ENCODE measurements around the gene DHTKD1. TPM values are rescaled to one million over a fixed set of nuclear protein-coding genes. Genes with fewer than 3 reads are reported as not detected.

DHTKD1 gene
- total and polyA plus RNA-seq, 2 experiments from 2014 or later, result 20.2 to 63.9 TPM

DNA sequence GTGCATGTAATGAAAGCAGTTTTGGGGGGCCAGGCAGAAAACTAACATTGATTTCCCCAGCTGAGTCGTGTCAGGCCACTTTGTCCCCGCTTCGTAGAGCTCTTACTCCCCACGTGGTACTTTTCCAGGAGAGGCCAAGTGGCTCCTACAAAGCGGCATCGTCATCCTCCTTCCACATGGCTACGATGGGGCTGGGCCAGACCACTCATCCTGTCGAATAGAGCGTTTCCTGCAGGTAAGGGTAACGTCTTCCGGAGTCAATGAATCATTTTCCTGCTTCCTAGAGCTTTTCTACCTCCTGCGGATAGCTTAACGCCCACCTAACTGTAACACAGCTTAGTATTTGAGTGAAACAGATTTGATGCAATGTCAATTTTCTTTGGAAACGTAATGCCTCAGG lies 39.0 kb downstream of the DHTKD1 start:
- H3K9me3 Mint-ChIP-seq, result no peaks in the 10 kb centered on the region
- H2AFZ ChIP-seq, result no peak overlapping the region
- H3K4me1 Mint-ChIP-seq, result no peaks in the 10 kb centered on the region
- no peak for DNase-seq (ENCODE audit: low spot score)
- H3K79me2 ChIP-seq (replicated peaks; ENCODE audit: insufficient read depth), result no peaks in the 10 kb centered on the region
- no peak overlapping the region for H3K27ac ChIP-seq (ENCODE audit: low read depth)
- no peaks in the 10 kb centered on the region for H3K9me2 ChIP-seq (ENCODE audit: insufficient read depth)
- no peak overlapping the region for H3K4me2 ChIP-seq
- H3K36me3 Mint-ChIP-seq (ENCODE audit: low read depth), result peaks cover 77% of the 10 kb centered on the region
- H3K27me3 ChIP-seq (ENCODE audit: insufficient read depth), result no peaks in the 10 kb centered on the region
- H3F3A ChIP-seq (replicated peaks; ENCODE audit: low read depth), result 0 out of 2 replicates have a peak, but pooled peaks cover 4% of the 10 kb centered on the region
- ATAC-seq, result no peak
- no peak overlapping the region for H3K27ac Mint-ChIP-seq
- H3K4me3 ChIP-seq, result no peak overlapping the region
- H3K36me3 ChIP-seq (ENCODE audit: insufficient read depth), result peaks cover 33% of the 10 kb centered on the region
- H3K27me3 Mint-ChIP-seq (ENCODE audit: insufficient read depth, low read depth, poor library complexity), result peaks cover 2% of the 10 kb centered on the region
- no peak overlapping the region for H3K4me3 Mint-ChIP-seq
- peaks cover 4% of the 10 kb centered on the region; the same call in 1 of the 2 replicates for H4K20me1 ChIP-seq (replicated peaks; ENCODE audit: insufficient read depth)
- TF ChIP-seq STAT1 (IDR thresholded peaks at IDR 0.05; ENCODE audit: unreplicated experiment) (no peak), JUNB (IDR thresholded peaks at IDR 0.05; ENCODE audit: unreplicated experiment) (no peak)
- TF ChIP-seq, protein P1, sequence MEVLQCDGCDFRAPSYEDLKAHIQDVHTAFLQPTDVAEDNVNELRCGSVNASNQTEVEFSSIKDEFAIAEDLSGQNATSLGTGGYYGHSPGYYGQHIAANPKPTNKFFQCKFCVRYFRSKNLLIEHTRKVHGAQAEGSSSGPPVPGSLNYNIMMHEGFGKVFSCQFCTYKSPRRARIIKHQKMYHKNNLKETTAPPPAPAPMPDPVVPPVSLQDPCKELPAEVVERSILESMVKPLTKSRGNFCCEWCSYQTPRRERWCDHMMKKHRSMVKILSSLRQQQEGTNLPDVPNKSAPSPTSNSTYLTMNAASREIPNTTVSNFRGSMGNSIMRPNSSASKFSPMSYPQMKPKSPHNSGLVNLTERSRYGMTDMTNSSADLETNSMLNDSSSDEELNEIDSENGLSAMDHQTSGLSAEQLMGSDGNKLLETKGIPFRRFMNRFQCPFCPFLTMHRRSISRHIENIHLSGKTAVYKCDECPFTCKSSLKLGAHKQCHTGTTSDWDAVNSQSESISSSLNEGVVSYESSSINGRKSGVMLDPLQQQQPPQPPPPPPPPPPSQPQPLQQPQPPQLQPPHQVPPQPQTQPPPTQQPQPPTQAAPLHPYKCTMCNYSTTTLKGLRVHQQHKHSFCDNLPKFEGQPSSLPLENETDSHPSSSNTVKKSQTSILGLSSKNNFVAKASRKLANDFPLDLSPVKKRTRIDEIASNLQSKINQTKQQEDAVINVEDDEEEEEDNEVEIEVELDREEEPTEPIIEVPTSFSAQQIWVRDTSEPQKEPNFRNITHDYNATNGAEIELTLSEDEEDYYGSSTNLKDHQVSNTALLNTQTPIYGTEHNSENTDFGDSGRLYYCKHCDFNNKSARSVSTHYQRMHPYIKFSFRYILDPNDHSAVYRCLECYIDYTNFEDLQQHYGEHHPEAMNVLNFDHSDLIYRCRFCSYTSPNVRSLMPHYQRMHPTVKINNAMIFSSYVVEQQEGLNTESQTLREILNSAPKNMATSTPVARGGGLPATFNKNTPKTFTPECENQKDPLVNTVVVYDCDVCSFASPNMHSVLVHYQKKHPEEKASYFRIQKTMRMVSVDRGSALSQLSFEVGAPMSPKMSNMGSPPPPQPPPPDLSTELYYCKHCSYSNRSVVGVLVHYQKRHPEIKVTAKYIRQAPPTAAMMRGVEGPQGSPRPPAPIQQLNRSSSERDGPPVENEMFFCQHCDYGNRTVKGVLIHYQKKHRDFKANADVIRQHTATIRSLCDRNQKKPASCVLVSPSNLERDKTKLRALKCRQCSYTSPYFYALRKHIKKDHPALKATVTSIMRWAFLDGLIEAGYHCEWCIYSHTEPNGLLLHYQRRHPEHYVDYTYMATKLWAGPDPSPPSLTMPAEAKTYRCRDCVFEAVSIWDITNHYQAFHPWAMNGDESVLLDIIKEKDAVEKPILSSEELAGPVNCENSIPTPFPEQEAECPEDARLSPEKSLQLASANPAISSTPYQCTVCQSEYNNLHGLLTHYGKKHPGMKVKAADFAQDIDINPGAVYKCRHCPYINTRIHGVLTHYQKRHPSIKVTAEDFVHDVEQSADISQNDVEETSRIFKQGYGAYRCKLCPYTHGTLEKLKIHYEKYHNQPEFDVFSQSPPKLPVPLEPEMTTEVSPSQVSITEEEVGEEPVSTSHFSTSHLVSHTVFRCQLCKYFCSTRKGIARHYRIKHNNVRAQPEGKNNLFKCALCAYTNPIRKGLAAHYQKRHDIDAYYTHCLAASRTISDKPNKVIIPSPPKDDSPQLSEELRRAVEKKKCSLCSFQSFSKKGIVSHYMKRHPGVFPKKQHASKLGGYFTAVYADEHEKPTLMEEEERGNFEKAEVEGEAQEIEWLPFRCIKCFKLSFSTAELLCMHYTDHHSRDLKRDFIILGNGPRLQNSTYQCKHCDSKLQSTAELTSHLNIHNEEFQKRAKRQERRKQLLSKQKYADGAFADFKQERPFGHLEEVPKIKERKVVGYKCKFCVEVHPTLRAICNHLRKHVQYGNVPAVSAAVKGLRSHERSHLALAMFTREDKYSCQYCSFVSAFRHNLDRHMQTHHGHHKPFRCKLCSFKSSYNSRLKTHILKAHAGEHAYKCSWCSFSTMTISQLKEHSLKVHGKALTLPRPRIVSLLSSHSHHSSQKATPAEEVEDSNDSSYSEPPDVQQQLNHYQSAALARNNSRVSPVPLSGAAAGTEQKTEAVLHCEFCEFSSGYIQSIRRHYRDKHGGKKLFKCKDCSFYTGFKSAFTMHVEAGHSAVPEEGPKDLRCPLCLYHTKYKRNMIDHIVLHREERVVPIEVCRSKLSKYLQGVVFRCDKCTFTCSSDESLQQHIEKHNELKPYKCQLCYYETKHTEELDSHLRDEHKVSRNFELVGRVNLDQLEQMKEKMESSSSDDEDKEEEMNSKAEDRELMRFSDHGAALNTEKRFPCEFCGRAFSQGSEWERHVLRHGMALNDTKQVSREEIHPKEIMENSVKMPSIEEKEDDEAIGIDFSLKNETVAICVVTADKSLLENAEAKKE (CRISPR knock-in tag; IDR thresholded peaks at IDR 0.05), result no peak
- no peaks in the 10 kb centered on the region for H3K4me1 ChIP-seq (ENCODE audit: insufficient read depth)

DNA sequence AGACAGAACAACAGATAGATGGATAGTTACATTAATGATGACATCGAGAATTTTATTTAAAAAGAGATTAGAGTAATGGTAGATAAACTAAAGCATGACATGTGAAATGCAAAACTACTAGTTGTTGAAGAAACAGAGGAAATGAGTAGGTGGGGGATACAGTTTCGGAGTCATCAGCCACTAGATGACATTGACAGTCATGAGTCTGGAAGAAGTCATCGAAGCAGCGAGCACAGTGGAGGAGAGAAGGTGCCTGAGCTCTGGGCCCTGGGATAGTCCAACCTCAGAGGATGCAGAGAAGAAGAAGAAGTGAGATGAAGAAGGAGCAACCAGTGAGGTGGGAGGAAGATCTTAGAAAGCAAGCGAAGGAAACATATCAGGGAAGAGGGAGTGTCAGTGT lies 40.5 kb downstream of the DHTKD1 start:
- H3K4me3 Mint-ChIP-seq, result no peak overlapping the region
- Histone ChIP-seq H3K4me1 (ENCODE audit: insufficient read depth) (no peaks in the 10 kb centered on the region), H4K20me1 (replicated peaks; ENCODE audit: insufficient read depth) (peaks cover 4% of the 10 kb centered on the region; the same call in 1 of the 2 replicates), H3K27me3 (ENCODE audit: insufficient read depth) (no peaks in the 10 kb centered on the region), H2AFZ (no peak overlapping the region), H3F3A (replicated peaks; ENCODE audit: low read depth) (0 out of 2 replicates have a peak, but pooled peaks cover 4% of the 10 kb centered on the region), H3K9me2 (ENCODE audit: insufficient read depth) (no peaks in the 10 kb centered on the region), H3K4me3 (no peak overlapping the region), H3K27ac (ENCODE audit: low read depth) (no peak overlapping the region), H3K79me2 (replicated peaks; ENCODE audit: insufficient read depth) (no peaks in the 10 kb centered on the region), H3K4me2 (no peak overlapping the region), H3K36me3 (ENCODE audit: insufficient read depth) (peaks cover 33% of the 10 kb centered on the region)
- no peaks in the 10 kb centered on the region for H3K4me1 Mint-ChIP-seq
- H3K27me3 Mint-ChIP-seq (ENCODE audit: insufficient read depth, low read depth, poor library complexity), result peaks cover 2% of the 10 kb centered on the region
- peaks cover 72% of the 10 kb centered on the region for H3K36me3 Mint-ChIP-seq (ENCODE audit: low read depth)
- no peak overlapping the region for H3K27ac Mint-ChIP-seq
- ATAC-seq, result no peak
- no peaks in the 10 kb centered on the region for H3K9me3 Mint-ChIP-seq
- no peak for DNase-seq (ENCODE audit: low spot score)
- TF ChIP-seq, protein P2, sequence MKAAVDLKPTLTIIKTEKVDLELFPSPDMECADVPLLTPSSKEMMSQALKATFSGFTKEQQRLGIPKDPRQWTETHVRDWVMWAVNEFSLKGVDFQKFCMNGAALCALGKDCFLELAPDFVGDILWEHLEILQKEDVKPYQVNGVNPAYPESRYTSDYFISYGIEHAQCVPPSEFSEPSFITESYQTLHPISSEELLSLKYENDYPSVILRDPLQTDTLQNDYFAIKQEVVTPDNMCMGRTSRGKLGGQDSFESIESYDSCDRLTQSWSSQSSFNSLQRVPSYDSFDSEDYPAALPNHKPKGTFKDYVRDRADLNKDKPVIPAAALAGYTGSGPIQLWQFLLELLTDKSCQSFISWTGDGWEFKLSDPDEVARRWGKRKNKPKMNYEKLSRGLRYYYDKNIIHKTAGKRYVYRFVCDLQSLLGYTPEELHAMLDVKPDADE (IDR thresholded peaks at IDR 0.05), result no peak
- TF ChIP-seq, protein P1 (CRISPR knock-in tag; IDR thresholded peaks at IDR 0.05), result no peak
- no peak for TF ChIP-seq EZH2phosphoT487 (IDR thresholded peaks at IDR 0.05; ENCODE audit: unreplicated experiment)

Measured in GM23338 (cell line).